Stimulated activated CD8-positive, alpha-beta memory T cell treated with anti-CD3 and anti-CD28 coated beads, Interleukin-4, amount 100 ng/mL, for 24 hours (primary cell): ENCODE data around the gene ACOT11.
"Not testable (repeated sequence)": the region's sequence is repeated elsewhere in the genome, so short reads cannot be mapped to it uniquely, and the experiment has no call there.

Experiments
- DNase-seq: peaks from one replicate; pipeline ENCODE4 v3.0.0-alpha.2; 2020; ENCODE audit warnings: low read depth

The ACOT11 gene

GRCh38 chr1:54547601-54548388 is at the start of gene ACOT11:
Gene ACOT11 (plus strand): TSS chr1:54548228. CDS start chr1:54548310, 82 bp downstream.
- DNase-seq, result no peak

DNA sequence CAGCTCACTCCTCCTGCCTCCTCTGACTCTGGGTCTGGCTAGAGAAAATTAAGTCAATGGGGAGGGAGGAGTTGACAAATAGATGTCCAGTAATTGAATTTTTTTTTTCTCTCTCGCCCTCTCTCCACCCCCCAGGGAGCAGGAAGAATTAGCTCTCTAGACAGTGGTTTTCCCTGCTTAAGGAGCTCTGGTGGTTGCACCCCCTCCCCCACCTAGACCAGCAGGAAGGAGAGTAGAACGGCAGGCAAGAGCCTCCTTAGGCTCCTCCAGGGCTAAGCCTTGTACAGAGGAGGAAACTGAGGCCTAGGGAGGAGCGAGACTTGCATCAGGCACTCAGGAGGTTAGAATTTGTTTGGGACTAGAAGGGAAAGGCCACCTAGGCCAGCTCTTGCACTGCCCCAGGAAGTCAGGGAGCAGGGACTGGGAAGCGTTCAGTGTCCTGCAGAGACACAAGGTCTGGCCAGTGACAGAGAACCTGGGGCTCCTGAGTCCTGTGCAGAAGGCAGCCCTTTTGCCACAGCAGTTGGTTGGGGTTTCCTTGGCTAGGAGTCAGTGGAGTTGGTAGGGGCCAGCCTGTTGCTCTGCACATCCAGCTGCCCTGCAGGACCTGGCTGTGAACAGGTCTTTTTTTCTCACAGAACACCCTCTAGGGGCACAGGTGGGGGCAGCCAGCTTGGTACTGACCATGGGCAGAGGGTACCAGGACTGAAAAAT is 49.5 kb upstream of the ACOT11 start:
- no peak for DNase-seq

GRCh38 chr1:54499097-54499359 is 49.0 kb upstream of the ACOT11 start:
- no peak for DNase-seq

GRCh38 chr1:54499360-54500106 is 48.5 kb upstream of the ACOT11 start:
- DNase-seq, result no peak

- no peak for DNase-seq
Observed at GRCh38 chr1:54500107-54500431, 48.0 kb upstream of the ACOT11 start.

DNA sequence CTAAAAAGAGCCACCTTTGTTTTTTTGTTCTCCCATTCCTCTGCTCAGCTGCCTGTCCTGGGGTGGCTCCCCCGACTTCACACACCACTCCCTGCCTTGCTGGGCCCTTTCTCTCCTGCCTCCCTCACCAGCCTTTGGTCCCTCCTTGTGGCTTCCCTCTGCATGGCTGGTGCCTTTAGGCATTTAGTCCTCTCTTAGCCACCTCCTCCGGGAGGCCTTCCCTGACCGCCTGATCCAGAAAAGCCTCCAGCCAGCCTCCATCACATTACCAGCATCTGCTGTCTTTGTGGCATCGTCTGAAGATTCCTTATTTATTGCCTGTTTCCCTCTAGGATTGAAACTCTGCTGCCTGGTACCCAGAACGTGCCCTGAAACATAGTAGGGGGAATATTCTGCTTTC is 46.2 kb upstream of the ACOT11 start:
- DNase-seq, result no peak

- DNase-seq, result no peak
Observed at GRCh38 chr1:54502342-54502741, 45.7 kb upstream of the ACOT11 start.

DNA sequence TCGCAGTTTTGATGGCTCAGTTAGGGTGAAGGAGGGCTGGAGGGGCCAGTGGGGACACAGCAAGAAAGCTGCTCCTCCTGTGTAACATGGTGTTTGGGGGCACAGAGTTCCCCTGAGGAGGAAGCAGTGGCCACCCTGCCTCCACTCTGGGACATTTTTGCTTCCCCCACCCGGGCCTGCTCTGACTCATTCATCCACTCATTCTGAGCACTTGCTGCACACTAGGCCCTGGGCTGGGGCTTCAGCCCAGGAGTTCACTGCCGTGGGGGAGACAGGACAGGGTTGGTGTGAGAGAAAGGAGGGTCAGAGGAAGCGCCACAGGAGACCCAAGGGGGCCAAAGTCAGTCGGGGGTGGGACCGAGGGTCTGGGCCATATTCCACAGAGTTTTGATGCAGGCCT is 41.4 kb upstream of the ACOT11 start:
- DNase-seq, result no peak

- DNase-seq, result no peak
Observed at GRCh38 chr1:54507033-54507870, 40.8 kb upstream of the ACOT11 start.

DNA sequence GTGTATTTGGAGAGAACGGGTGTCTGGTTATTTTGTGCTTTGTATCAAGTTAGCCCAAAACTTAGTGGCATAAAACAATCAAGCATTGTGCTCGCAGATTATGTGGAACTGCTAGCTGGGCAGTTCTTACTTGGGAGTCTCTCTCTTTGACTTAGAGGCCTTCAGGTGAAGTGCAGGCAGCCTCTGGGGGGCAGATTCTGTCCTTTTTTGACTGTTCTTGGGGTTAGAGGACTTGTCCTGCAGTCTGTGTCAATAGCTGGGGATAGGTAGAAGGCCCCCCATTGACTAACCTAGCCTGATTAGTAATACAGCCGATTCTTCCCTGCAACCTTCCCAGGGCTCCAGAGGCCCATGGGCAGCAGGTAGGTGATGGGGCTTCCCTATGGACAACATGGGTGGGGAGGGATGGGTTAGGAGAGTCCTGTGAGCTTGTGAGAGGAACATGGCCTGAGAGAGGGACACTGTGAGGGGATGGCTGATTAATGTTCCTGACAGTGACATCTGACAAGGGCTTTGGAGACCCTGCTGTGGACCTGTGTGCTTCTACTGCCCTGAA is 37.2 kb upstream of the ACOT11 start:
- no peak for DNase-seq

- DNase-seq, result not testable (repeated sequence)
Observed at GRCh38 chr1:54513921-54514580, 34.0 kb upstream of the ACOT11 start.

- no peak for DNase-seq
Observed at GRCh38 chr1:54516249-54516920, 31.6 kb upstream of the ACOT11 start.

- DNase-seq, result no peak
Observed at GRCh38 chr1:54517496-54517895, 30.5 kb upstream of the ACOT11 start.

- DNase-seq, result no peak
Observed at GRCh38 chr1:54518489-54518888, 29.5 kb upstream of the ACOT11 start.

DNA sequence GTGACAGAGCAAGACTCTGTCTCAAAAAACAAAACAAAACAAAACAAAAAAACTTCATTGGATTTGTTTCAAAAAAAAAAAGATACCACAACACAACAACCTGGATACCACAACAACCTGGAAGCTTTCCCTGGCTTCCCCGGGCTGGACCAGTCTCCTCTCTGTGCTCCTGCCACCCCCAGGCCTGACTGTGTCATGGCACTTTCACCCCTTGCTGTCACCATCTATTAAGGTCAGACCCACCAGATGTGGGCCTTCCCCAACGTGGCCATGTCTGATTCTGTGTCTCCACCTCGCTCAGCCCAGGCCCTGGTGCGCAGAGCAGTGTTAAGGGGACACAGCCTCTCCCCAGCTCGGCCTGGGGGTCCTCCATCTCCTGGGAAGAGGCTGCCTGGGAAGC is 28.3 kb upstream of the ACOT11 start:
- no peak for DNase-seq

DNA sequence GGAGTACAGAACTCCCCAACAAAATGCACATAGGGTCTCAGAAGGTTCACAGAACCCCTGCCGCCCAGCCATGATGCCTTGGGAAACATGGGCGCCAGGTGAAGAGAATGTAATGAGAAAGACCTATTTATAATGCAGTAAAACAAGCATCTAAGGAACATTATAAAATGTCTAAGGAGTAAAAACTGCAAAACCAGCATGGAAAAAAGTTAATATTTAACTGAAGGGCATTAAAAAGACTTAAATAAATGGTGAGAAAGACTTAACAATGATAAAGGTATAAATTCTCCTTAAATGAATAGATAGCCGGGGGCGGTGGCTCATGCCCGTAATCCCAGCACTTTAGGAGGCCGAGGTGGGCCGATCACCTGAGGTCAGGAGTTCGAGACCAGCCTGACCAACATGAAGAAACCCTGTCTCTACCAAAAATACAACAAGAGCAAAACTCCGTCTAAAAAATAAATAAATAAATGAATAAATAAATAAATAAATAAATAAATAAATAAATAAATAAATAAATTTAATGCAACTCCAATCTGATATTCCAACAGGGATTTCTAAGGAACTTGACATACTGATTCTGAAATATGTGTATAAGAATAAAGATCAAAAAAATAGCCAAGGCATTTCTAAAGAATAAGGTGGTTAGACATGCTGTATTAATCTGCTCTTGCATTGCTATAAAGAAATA is 27.3 kb upstream of the ACOT11 start:
- DNase-seq, result no peak

DNA sequence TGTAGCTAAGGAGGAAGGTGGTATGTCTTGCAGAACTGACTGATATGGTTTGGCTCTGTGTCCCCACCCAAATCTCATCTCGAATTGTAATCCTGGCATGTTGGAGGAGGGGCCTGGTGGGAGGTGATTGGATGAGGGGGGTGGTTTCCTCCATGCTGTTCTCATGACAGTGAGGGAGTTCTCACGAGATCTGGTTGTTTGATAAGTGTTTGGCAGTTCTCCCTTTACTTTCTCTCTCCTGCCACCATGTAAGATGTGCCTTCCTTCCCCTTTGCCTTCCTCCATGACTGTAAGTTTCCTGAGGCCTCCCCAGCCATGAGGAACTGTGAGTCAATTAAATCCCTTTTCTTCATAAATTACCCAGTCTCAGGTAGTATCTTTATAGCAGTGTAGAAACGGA is 21.5 kb upstream of the ACOT11 start:
- DNase-seq, result not testable (repeated sequence)

DNA sequence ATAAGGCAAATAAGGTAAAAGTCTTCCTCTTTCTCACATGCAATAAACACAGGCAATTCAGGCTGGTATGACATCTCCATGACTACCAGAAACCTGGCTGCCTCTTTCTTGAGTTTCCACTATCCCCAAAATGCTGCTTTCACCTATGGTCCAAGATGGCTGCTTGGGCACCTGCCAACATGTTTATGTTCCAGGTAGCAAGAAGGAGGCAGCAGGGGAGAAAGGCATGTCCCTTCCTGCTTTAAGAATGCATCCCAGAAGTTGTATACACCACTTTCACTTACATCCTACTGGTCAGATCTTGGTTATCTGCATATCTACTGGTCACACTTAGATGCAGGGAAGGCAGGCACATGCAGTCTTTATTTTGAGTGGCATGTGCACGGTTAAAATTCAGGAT is 19.4 kb upstream of the ACOT11 start:
- DNase-seq, result no peak

DNA sequence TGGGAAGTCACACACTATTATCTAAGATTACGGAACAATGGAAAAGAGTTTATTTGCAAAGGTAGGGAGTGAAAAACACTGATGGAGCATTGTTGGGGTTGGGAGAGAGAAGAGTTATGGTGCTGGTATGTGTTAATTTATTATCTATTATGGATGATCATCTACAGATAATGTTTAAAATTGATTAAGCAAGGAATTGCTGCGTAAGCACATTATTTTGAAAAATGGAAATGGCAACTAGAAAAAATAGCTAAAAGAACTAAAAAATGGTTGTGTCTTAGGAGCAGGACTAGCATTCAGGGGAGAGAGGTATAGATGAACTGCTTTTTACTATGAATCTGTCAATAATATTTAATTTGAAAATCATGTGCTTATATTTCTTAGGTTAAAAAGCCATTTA is 16.0 kb upstream of the ACOT11 start:
- no peak for DNase-seq

DNA sequence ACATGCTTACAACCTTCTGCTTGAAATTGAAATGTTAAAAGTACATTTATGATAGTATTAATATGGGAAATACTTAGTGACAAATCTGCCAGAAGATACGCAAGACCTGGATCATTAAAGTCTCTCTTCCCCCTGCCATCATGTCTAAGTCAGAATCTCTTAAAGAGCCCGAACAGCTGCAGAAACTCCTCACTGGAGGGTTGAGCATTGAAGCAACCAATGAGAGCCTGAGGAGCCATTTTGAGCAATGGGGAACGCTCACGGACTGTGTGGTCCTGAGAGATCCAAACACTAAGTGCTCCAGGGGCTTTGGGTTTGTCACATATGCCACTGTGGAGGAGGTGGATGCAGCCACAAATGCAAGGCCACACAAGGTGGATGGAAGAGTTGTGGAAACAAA is 11.4 kb upstream of the ACOT11 start:
- DNase-seq, result not testable (repeated sequence)
